Hepatocyte (in vitro differentiated cells): ENCODE data around the gene FMNL2. TPM values are rescaled to one million over a fixed set of nuclear protein-coding genes. Genes with fewer than 3 reads are reported as not detected.

Experiments used
- DNase-seq: peaks from one replicate; pipeline ENCODE4 v3.0.0-alpha.2; 2016; ENCODE audit warnings: low spot score
- H2AFZ ChIP-seq: fragments of 200-600 bp; sonication (generic); 2 replicates; pipeline ENCODE4 v1.6.0; 2016; ENCODE audit warnings: antibody characterized with exemption, mild to moderate bottlenecking
- H3K27ac ChIP-seq: fragments of 200-600 bp; sonication (generic); 2 replicates; pipeline ENCODE4 v1.5.1; 2016; ENCODE audit warnings: mild to moderate bottlenecking
- H3K27me3 ChIP-seq: fragments of 200-600 bp; sonication (generic); 2 replicates; pipeline ENCODE4 v1.6.1; 2016
- H3K36me3 ChIP-seq: fragments of 200-600 bp; sonication (generic); replicated peaks from 2 replicates; pipeline ENCODE4 v1.5.1; 2016; ENCODE audit warnings: low read depth; ENCODE audit not compliant: insufficient read depth
- H3K4me1 ChIP-seq: fragments of 200-600 bp; sonication (generic); 2 replicates; pipeline ENCODE4 v1.5.1; 2016; ENCODE audit warnings: mild to moderate bottlenecking, moderate library complexity; ENCODE audit not compliant: insufficient read depth
- H3K4me2 ChIP-seq: fragments of 200-600 bp; sonication (generic); 2 replicates; pipeline ENCODE4 v1.6.0; 2016
- H3K4me3 ChIP-seq: fragments of 200-600 bp; sonication (generic); 2 replicates; pipeline ENCODE4 v1.5.1; 2016; ENCODE audit warnings: mild to moderate bottlenecking
- H3K79me2 ChIP-seq: fragments of 200-600 bp; sonication (generic); 2 replicates; pipeline ENCODE4 v1.6.0; 2017; ENCODE audit warnings: mild to moderate bottlenecking
- H3K9me2 ChIP-seq: fragments of 200-600 bp; sonication (generic); replicated peaks from 2 replicates; pipeline ENCODE4 v1.6.0; 2017; ENCODE audit warnings: mild to moderate bottlenecking; ENCODE audit not compliant: insufficient read depth
- H3K9me3 ChIP-seq: fragments of 200-600 bp; sonication (generic); 2 replicates; pipeline ENCODE4 v1.5.1; 2016; ENCODE audit warnings: low read depth, mild to moderate bottlenecking
- H4K20me1 ChIP-seq: fragments of 200-600 bp; sonication (generic); 2 replicates; pipeline ENCODE4 v1.6.0; 2016; ENCODE audit warnings: mild to moderate bottlenecking; ENCODE audit not compliant: insufficient read depth, poor library complexity, severe bottlenecking
- EZH2 ChIP-seq: fragments of 200-600 bp; sonication (generic); IDR thresholded peaks from 2 replicates; pipeline ENCODE4 v1.6.1; 2016; ENCODE audit warnings: antibody characterized with exemption, mild to moderate bottlenecking, borderline replicate concordance
- EZH2phosphoT487 ChIP-seq: fragments of 200-600 bp; sonication (generic); IDR thresholded peaks from one replicate; pipeline ENCODE4 v1.6.1; 2018; ENCODE audit warnings: antibody characterized with exemption, mild to moderate bottlenecking, low read depth, moderate library complexity; ENCODE audit not compliant: unreplicated experiment, severe bottlenecking
- WGBS: methylation state at CpG from one replicate; pipeline ENCODE4 v1.1.6; 2016; ENCODE audit warnings: low lambda C conversion rate; ENCODE audit errors: missing lambda C conversion rate; 5-methylcytosine and 5-hydroxymethylcytosine counted together
- polyA plus RNA-seq: library from polyadenylated mRNA; unstranded; fragments of >200 nt; fragmentation: Nextera tagmentation; extraction: Ambion mirVana; gene quantifications from 2 replicates; pipeline ENCODE4 v1.2.1, GENCODE V29; 2016
- total RNA-seq: library from RNA; depleted of rRNA; stranded (reverse); fragments of >200 nt; gene quantifications from 2 replicates; pipeline ENCODE4 v1.2.3, GENCODE V29; 2014
- TF ChIP-seq, protein P1 (sequence below): fragments of 200-600 bp; sonication (generic); IDR thresholded peaks from 2 replicates; pipeline ENCODE4 v1.5.1; 2016; ENCODE audit warnings: antibody characterized with exemption, mild to moderate bottlenecking; ENCODE audit not compliant: poor library complexity

The FMNL2 gene
- total and polyA plus RNA-seq, 2 experiments from 2014 or later = 11.7 to 53.6 TPM

DNA sequence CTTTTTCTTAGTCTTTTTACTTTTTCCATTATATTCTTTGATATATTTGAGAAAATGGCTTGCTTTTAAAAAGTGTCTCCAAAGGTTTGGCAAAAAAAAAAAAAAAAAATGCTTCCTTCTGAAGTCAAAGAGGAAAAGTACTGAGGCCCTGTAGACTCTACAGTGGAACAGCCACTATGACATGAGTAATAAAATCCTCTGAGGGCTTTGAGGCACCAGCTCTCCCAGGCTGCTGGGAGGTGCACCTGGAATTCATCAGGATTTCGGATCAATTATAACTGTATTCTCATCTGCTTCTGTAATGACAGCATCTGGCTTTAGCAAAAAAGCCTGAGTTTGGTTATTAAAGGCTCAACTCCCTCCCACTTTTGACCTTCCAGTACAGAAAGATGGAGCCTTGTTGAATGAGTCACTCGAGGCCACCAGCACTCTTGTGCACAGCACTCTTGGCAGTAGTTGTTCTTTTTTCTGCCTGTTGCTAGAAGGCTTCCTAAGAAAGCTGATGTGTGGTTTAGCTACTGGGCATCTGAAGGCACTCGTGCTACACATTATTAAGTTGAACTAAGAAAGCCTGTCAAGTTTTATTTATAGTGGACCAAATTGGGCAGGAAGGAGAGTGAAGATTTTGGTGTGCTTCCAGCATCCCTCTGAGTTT is 251.0 kb downstream of the FMNL2 start:
- WGBS = 41% methylated on average over 3 of the region's 3 CpGs
- H3K79me2 ChIP-seq = no peaks in the 10 kb centered on the region
- no peak overlapping the region for H3K4me3 ChIP-seq
- no peaks in the 10 kb centered on the region for H3K9me3 ChIP-seq
- no peak overlapping the region for H3K4me2 ChIP-seq
- no peak overlapping the region for H3K27ac ChIP-seq
- DNase-seq = peak; percentile 37
- H3K9me2 ChIP-seq = no peaks in the 10 kb centered on the region
- H4K20me1 ChIP-seq = no peaks in the 10 kb centered on the region
- H2AFZ ChIP-seq = no peak overlapping the region
- H3K27me3 ChIP-seq = no peaks in the 10 kb centered on the region
- H3K4me1 ChIP-seq = no peaks in the 10 kb centered on the region
- no peaks in the 10 kb centered on the region for H3K36me3 ChIP-seq
- TF ChIP-seq, protein P1, sequence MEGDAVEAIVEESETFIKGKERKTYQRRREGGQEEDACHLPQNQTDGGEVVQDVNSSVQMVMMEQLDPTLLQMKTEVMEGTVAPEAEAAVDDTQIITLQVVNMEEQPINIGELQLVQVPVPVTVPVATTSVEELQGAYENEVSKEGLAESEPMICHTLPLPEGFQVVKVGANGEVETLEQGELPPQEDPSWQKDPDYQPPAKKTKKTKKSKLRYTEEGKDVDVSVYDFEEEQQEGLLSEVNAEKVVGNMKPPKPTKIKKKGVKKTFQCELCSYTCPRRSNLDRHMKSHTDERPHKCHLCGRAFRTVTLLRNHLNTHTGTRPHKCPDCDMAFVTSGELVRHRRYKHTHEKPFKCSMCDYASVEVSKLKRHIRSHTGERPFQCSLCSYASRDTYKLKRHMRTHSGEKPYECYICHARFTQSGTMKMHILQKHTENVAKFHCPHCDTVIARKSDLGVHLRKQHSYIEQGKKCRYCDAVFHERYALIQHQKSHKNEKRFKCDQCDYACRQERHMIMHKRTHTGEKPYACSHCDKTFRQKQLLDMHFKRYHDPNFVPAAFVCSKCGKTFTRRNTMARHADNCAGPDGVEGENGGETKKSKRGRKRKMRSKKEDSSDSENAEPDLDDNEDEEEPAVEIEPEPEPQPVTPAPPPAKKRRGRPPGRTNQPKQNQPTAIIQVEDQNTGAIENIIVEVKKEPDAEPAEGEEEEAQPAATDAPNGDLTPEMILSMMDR = no peak
- TF ChIP-seq EZH2 (no peak), EZH2phosphoT487 (no peak)

DNA sequence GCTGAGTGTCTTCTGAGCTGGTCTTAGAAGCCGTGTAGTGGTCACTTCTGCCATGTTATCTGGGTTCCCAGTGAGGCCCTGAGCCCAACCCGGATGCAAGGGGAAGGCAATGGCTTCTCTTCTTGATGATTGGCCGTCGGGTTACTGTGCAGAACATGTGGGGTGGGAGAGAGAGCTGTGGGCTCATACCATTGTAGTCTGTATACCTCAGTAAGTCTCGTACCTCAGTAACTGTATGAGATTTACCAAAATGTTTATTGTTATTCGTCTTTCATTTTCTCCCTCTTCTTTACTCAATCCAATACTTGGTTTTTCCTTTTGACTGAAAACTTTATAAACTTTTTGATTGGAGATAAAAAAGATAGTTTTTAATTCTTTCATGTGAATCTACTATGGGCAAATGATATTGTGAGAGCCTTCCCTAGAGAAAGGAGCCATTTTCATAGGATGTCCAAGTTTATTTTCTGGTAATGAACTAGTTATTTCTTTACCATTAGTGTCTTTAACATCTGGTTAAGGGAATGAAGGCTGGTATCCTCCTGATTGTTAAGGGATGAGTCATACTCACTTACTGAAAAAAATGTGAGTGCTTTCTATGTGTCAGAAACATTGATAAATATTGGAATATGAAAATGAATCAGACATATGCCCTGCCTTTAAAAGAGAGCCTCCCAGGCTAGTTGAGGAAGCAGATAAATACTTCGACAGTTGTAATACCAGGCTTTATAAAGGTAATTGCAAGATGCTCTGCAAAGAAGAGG is 252.4 kb downstream of the FMNL2 start:
- H4K20me1 ChIP-seq = no peaks in the 10 kb centered on the region
- no peak overlapping the region for H3K27ac ChIP-seq
- H3K9me2 ChIP-seq = no peaks in the 10 kb centered on the region
- no peak overlapping the region for H2AFZ ChIP-seq
- 83% methylated on average over 7 of the region's 7 CpGs for WGBS
- no peaks in the 10 kb centered on the region for H3K27me3 ChIP-seq
- no peak overlapping the region for H3K4me2 ChIP-seq
- TF ChIP-seq EZH2 = no peak
- TF ChIP-seq, protein P1 = no peak
- no peak for TF ChIP-seq EZH2phosphoT487
- H3K4me1 ChIP-seq = no peaks in the 10 kb centered on the region
- no peaks in the 10 kb centered on the region for H3K9me3 ChIP-seq
- no peak overlapping the region for H3K4me3 ChIP-seq
- H3K79me2 ChIP-seq = no peaks in the 10 kb centered on the region
- DNase-seq = no peak
- H3K36me3 ChIP-seq = no peaks in the 10 kb centered on the region

DNA sequence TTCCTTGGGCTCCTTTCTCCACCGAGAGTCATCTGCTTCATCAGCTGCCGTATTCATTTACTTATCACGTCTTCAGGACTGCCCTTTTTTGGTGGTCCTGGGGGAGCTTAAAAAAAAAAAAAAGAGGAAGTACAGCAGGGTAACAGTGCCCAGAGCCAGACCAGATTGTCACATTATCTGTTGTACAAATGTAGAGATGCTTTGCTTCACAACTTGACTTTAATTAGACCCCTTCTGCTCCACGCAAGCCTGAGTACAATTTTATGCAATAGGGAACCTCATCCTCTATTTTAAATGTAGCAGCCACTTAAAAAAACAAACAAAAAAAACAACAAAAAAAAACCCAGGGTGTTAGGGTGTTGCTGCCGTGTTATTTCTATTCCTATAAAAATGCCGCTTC is 254.0 kb downstream of the FMNL2 start:
- H3K4me1 ChIP-seq = no peaks in the 10 kb centered on the region
- 89% methylated on average over 6 of the region's 6 CpGs for WGBS
- H3K36me3 ChIP-seq = no peaks in the 10 kb centered on the region
- H3K27me3 ChIP-seq = no peaks in the 10 kb centered on the region
- H3K79me2 ChIP-seq = no peaks in the 10 kb centered on the region
- H3K9me2 ChIP-seq = no peaks in the 10 kb centered on the region
- no peaks in the 10 kb centered on the region for H4K20me1 ChIP-seq
- H3K9me3 ChIP-seq = no peaks in the 10 kb centered on the region
- H3K4me3 ChIP-seq = no peak overlapping the region
- TF ChIP-seq, protein P1 = no peak
- TF ChIP-seq EZH2phosphoT487 (no peak), EZH2 (no peak)
- H3K27ac ChIP-seq = no peak overlapping the region
- H3K4me2 ChIP-seq = no peak overlapping the region
- no peak for DNase-seq
- no peak overlapping the region for H2AFZ ChIP-seq
